Endothelial cell of umbilical vein (primary cell): Measurements from ENCODE around the gene ABCA2. TPM values are rescaled to one million over a fixed set of nuclear protein-coding genes. Genes with fewer than 3 reads are reported as not detected.

Experiments used
- BruUV-seq: library from RNA; stranded (reverse); fragments of 400-500 nt; replicated peaks from 2 replicates; lab custom pipeline; 2021; lab: Mats Ljungman, UMichigan
- CTCF ChIA-PET: fragments of 300-600, 350-600 bp; sonication (Branson Sonifier 250); formaldehyde crosslinking; loops from one replicate; lab custom pipeline; 2021; ENCODE audit warnings: antibody characterized with exemption, inconsistent platforms; lab: Charles Lee
- POLR2A ChIA-PET: fragments of 300-600, 350-600 bp; sonication (Branson Sonifier 250); formaldehyde crosslinking; loops from one replicate; lab custom pipeline; 2021; ENCODE audit warnings: antibody characterized with exemption, inconsistent platforms; lab: Charles Lee
- DNase-seq: peaks from one replicate; pipeline ENCODE4 v3.0.0-alpha.2; 2011; ENCODE audit warnings: low read depth, low spot score
- FAIRE-seq: peaks from 2 replicates; lab custom pipeline; 2011; peaks lifted over from hg19 to GRCh38; lab: Jason Lieb, UNC
- H2AFZ ChIP-seq: 2 replicates; pipeline ENCODE4 v1.6.0; 2012; ENCODE audit warnings: low read depth, low read length, control low read depth, inconsistent platforms
- H3K27ac ChIP-seq: 2 replicates; pipeline ENCODE4 v1.5.1; 2011; ENCODE audit warnings: low read depth, mild to moderate bottlenecking, control low read depth, low read length, moderate library complexity; ENCODE audit not compliant: insufficient read depth
- H3K27me3 ChIP-seq, 2 experiments: 2 replicates each; pipeline versions ENCODE4 v1.6.0 to v1.6.1; 2011; ENCODE audit warnings: low read length in 2 of 2, mixed read lengths in 1 of 2; ENCODE audit not compliant: control insufficient read depth in 2 of 2, insufficient read depth in 2 of 2
- H3K36me3 ChIP-seq, 2 experiments: 2 replicates in 1 of 2; 3 replicates in 1 of 2; pipeline ENCODE4 v1.5.1; 2011; ENCODE audit warnings: low read length in 2 of 2, mild to moderate bottlenecking in 1 of 2, moderate library complexity in 1 of 2; ENCODE audit not compliant: control insufficient read depth in 2 of 2, insufficient read depth in 2 of 2; ENCODE audit errors: extremely low read depth in 1 of 2
- H3K4me1 ChIP-seq: 3 replicates; pipeline ENCODE4 v1.5.1; 2011; ENCODE audit warnings: mild to moderate bottlenecking, low read length; ENCODE audit not compliant: control insufficient read depth, insufficient read depth; ENCODE audit errors: extremely low read depth
- H3K4me2 ChIP-seq: 2 replicates; pipeline ENCODE4 v1.6.1; 2011; ENCODE audit warnings: low read length, control low read depth, mixed read lengths; ENCODE audit not compliant: insufficient read depth
- H3K4me3 ChIP-seq, 3 experiments: fragments of 200-600 bp in 1 of 3; sonication (generic), shearing (Covaris generic) in 1 of 3; replicated peaks in 1 of 3; 2 replicates each; pipeline ENCODE4 v1.5.1; 2011 to 2016; ENCODE audit warnings: control low read depth in 3 of 3, low read length in 3 of 3, mild to moderate bottlenecking in 2 of 3, inconsistent platforms in 1 of 3, low read depth in 1 of 3, moderate library complexity in 1 of 3; ENCODE audit not compliant: insufficient read depth in 1 of 3
- H3K79me2 ChIP-seq: 2 replicates; pipeline ENCODE4 v1.6.0; 2012; ENCODE audit warnings: low read length, inconsistent platforms; ENCODE audit not compliant: control insufficient read depth, insufficient read depth
- H3K9ac ChIP-seq: replicated peaks from 2 replicates; pipeline ENCODE3; 2011; ENCODE audit warnings: low read length, control low read depth; ENCODE audit not compliant: insufficient read depth; ENCODE audit errors: extremely low read depth
- H3K9me1 ChIP-seq: replicated peaks from 3 replicates; pipeline ENCODE4 v1.6.0; 2011; ENCODE audit warnings: mild to moderate bottlenecking, low read length; ENCODE audit not compliant: control insufficient read depth, insufficient read depth; ENCODE audit errors: extremely low read depth
- H3K9me3 ChIP-seq: replicated peaks from 2 replicates; pipeline ENCODE4 v1.5.1; 2012; ENCODE audit warnings: low read length, inconsistent platforms; ENCODE audit not compliant: control insufficient read depth, insufficient read depth
- H4K20me1 ChIP-seq: replicated peaks from 2 replicates; pipeline ENCODE3; 2011; ENCODE audit warnings: mild to moderate bottlenecking, low read length; ENCODE audit not compliant: control insufficient read depth, insufficient read depth; ENCODE audit errors: extremely low read depth
- CTCF ChIP-seq, 2 donors: IDR thresholded peaks; 1 replicate in 1 of 2; 2 replicates in 1 of 2; pipeline ENCODE4 v1.5.1; 2011; ENCODE audit warnings: low read length in 2 of 2, mild to moderate bottlenecking in 2 of 2, moderate library complexity in 2 of 2, control low read depth in 1 of 2, inconsistent platforms in 1 of 2, low read depth in 1 of 2; ENCODE audit not compliant: insufficient read depth in 1 of 2; ENCODE audit errors: extremely low read depth in 1 of 2
- EZH2 ChIP-seq: IDR thresholded peaks from 2 replicates; pipeline ENCODE4 v1.6.1; 2012; ENCODE audit warnings: borderline replicate concordance, low read depth, mild to moderate bottlenecking, moderate library complexity, low read length, inconsistent platforms; ENCODE audit not compliant: severe bottlenecking
- FOS ChIP-seq: IDR thresholded peaks from 2 replicates; pipeline ENCODE4 v1.6.1; 2011; ENCODE audit warnings: mild to moderate bottlenecking, low read length, moderate library complexity, borderline replicate concordance; ENCODE audit not compliant: insufficient read depth
- GATA2 ChIP-seq: IDR thresholded peaks from 2 replicates; pipeline ENCODE4 v1.7.0; 2011; ENCODE audit warnings: low read depth, mild to moderate bottlenecking, moderate library complexity, mixed read lengths, low read length; ENCODE audit not compliant: insufficient read length, insufficient read depth
- JUN ChIP-seq: IDR thresholded peaks from 2 replicates; pipeline ENCODE4 v1.6.1; 2011; ENCODE audit warnings: borderline replicate concordance, low read depth; ENCODE audit not compliant: insufficient read length, insufficient read depth
- MAX ChIP-seq: IDR thresholded peaks from 2 replicates; pipeline ENCODE4 v1.6.1; 2011; ENCODE audit not compliant: insufficient read depth, insufficient read length
- MYC ChIP-seq: IDR thresholded peaks from one replicate; pipeline ENCODE4 v1.6.1; 2011; ENCODE audit warnings: mild to moderate bottlenecking, low read depth, low read length
- POLR2A ChIP-seq: IDR thresholded peaks from 2 replicates; pipeline ENCODE4 v1.6.1; 2012; ENCODE audit warnings: low read depth, mild to moderate bottlenecking, control low read depth, low read length
- POLR2AphosphoS5 ChIP-seq: IDR thresholded peaks from 2 replicates; pipeline ENCODE4 v1.6.1; 2012; ENCODE audit warnings: low read depth, mild to moderate bottlenecking, control low read depth, low read length, moderate library complexity; ENCODE audit not compliant: insufficient read depth
- dilution Hi-C: fragments of 300-500 bp; cut with MboI; formaldehyde crosslinking; loops from one replicate; pipeline ENCODE4 v1.15.0; 2019; ENCODE audit warnings: low sequenced_read_pairs; ENCODE audit not compliant: extremely low pct_ligation_motif_present
- intact Hi-C: fragments of 100-400 bp; cut with micrococcal nuclease; formaldehyde crosslinking; loops from one replicate; pipeline ENCODE4 v1.10.0; 2022
- polyA plus RNA-seq, 4 experiments: library from polyadenylated mRNA; depleted of rRNA in 3 of 4; stranded (reverse) in 3 of 4; unstranded in 1 of 4; fragments of >200 nt; gene quantifications; 2 replicates each; pipeline versions ENCODE4 v1.2.1 to v1.2.3, GENCODE V29; 2011 to 2012; ENCODE audit warnings: missing spikeins in 1 of 4
- total RNA-seq: library from RNA; stranded (reverse); gene quantifications from 2 replicates; pipeline ENCODE4 v1.2.3, GENCODE V29; 2021

Gene ABCA2
- total and polyA plus RNA-seq, 2 donors (not counting 3 experiments of a cell fraction or from before 2014, with no cell fraction given) = 20.0 to 29.1 TPM

- Histone ChIP-seq H3K4me3 (no peak overlapping the region), H3K27me3 (no peaks in the 10 kb centered on the region), H3K36me3 (no peaks in the 10 kb centered on the region), H3K79me2 (no peaks in the 10 kb centered on the region), H3K4me2 (no peak overlapping the region), H3K9me1 (no peaks in the 10 kb centered on the region), H3K4me1 (no peaks in the 10 kb centered on the region), H2AFZ (no peak overlapping the region), H3K9me3 (no peaks in the 10 kb centered on the region), H3K9ac (no peak overlapping the region), H4K20me1 (no peaks in the 10 kb centered on the region), H3K27ac (no peak overlapping the region)
- dilution Hi-C loops (no loop called here), intact Hi-C loops (no loop called here)
- no TSS peak for BruUV-seq
- DNase-seq (no peak), FAIRE-seq (no peak)
- POLR2A ChIA-PET = no interaction called here
- no peak for TF ChIP-seq POLR2AphosphoS5
- no peak for TF ChIP-seq POLR2A
- no peak for TF ChIP-seq EZH2
- no peak for TF ChIP-seq GATA2
- TF ChIP-seq FOS = no peak
- TF ChIP-seq MYC = no peak
- no peak for TF ChIP-seq JUN
- TF ChIP-seq MAX = no peak
- TF ChIP-seq CTCF (IDR thresholded peaks at IDR 0.05; ENCODE audit: extremely low read depth in 1 of 2, insufficient read depth in 1 of 2, low read depth in 1 of 2, low read length in 2 of 2) = no peak
- CTCF ChIA-PET = no interaction called here
Observed at GRCh38 chr9:136958473-136958872, 69.6 kb downstream of the ABCA2 start.
